HepG2 (cell line): ENCODE measurements around the gene PCDHGA1. TPM values are rescaled to one million over a fixed set of nuclear protein-coding genes. Genes with fewer than 3 reads are reported as not detected.

Experiments used
- BORCS8-MEF2B ChIP-seq: sonication (generic); formaldehyde crosslinking; IDR thresholded peaks from 2 replicates; pipeline ENCODE4 v1.8.0; 2022; ENCODE audit warnings: mild to moderate bottlenecking, missing genetic modification reagents
- CAMTA2 ChIP-seq: sonication (generic); formaldehyde crosslinking; IDR thresholded peaks from 2 replicates; pipeline ENCODE4 v1.4.0; 2020; ENCODE audit warnings: mild to moderate bottlenecking, missing genetic modification reagents, borderline replicate concordance
- FOXA3 ChIP-seq: IDR thresholded peaks from 2 replicates; pipeline ENCODE4 v1.6.1; 2016; ENCODE audit warnings: missing genetic modification reagents, missing compliant biosample characterization
- HNF4G ChIP-seq, 2 experiments: sonication (generic) in 1 of 2; formaldehyde crosslinking in 1 of 2; IDR thresholded peaks; 2 replicates each; pipeline versions ENCODE4 v1.4.0 to v1.6.1; 2011 to 2020; ENCODE audit warnings: borderline replicate concordance in 2 of 2, low read depth in 2 of 2, mild to moderate bottlenecking in 2 of 2, low read length in 1 of 2, missing genetic modification reagents in 1 of 2, moderate library complexity in 1 of 2
- MIER2 ChIP-seq: IDR thresholded peaks from 2 replicates; pipeline ENCODE4 v1.6.1; 2016; ENCODE audit warnings: missing biosample characterization, missing genetic modification reagents
- NPAS2 ChIP-seq: sonication (generic); formaldehyde crosslinking; IDR thresholded peaks from 2 replicates; pipeline ENCODE4 v1.8.0; 2022; ENCODE audit warnings: mild to moderate bottlenecking, missing genetic modification reagents, borderline replicate concordance
- SNAI1 ChIP-seq: sonication (generic); formaldehyde crosslinking; IDR thresholded peaks from 2 replicates; pipeline ENCODE4 v1.5.0; 2020; ENCODE audit warnings: mild to moderate bottlenecking, missing genetic modification reagents, borderline replicate concordance
- TCF12 ChIP-seq, 2 experiments: fragments of 450-650 bp in 1 of 2; sonication (generic) in 1 of 2; formaldehyde crosslinking in 1 of 2; IDR thresholded peaks; 2 replicates each; pipeline versions ENCODE4 v1.6.1 to v1.8.0; 2017 to 2022; ENCODE audit warnings: antibody characterized with exemption in 1 of 2, mild to moderate bottlenecking in 1 of 2, missing genetic modification reagents in 1 of 2, moderate library complexity in 1 of 2
- ZFYVE20 ChIP-seq: sonication (generic); formaldehyde crosslinking; IDR thresholded peaks from 2 replicates; pipeline ENCODE4 v1.8.0; 2023; ENCODE audit warnings: low read depth, mild to moderate bottlenecking, moderate library complexity, missing genetic modification reagents, borderline replicate concordance
- ZMYM2 ChIP-seq: sonication (generic); formaldehyde crosslinking; IDR thresholded peaks from 2 replicates; pipeline ENCODE4 v1.8.0; 2022; ENCODE audit warnings: mild to moderate bottlenecking, missing genetic modification reagents
- ZNF124 ChIP-seq: sonication (generic); formaldehyde crosslinking; IDR thresholded peaks from 2 replicates; pipeline ENCODE4 v1.4.0; 2020; ENCODE audit warnings: missing genetic modification reagents
- ZNF160 ChIP-seq: sonication (generic); formaldehyde crosslinking; IDR thresholded peaks from 2 replicates; pipeline ENCODE4 v1.8.0; 2022; ENCODE audit warnings: mild to moderate bottlenecking, inconsistent platforms, missing genetic modification reagents
- ZNF354B ChIP-seq: sonication (generic); formaldehyde crosslinking; IDR thresholded peaks from 2 replicates; pipeline ENCODE4 v1.8.0; 2022; ENCODE audit warnings: mild to moderate bottlenecking, missing genetic modification reagents
- ZNF569 ChIP-seq: sonication (generic); formaldehyde crosslinking; IDR thresholded peaks from 2 replicates; pipeline ENCODE4 v1.5.0; 2020; ENCODE audit warnings: mild to moderate bottlenecking, missing genetic modification reagents, moderate library complexity, borderline replicate concordance
- ZNF570 ChIP-seq: sonication (generic); formaldehyde crosslinking; IDR thresholded peaks from 2 replicates; pipeline ENCODE4 v1.4.0; 2020; ENCODE audit warnings: mild to moderate bottlenecking, missing genetic modification reagents, borderline replicate concordance
- ZNF878 ChIP-seq: sonication (generic); formaldehyde crosslinking; IDR thresholded peaks from 2 replicates; pipeline ENCODE4 v1.8.1; 2023; ENCODE audit warnings: mild to moderate bottlenecking, missing genetic modification reagents, moderate library complexity
- polyA plus RNA-seq, 8 experiments: library from polyadenylated mRNA; depleted of rRNA in 3 of 8; stranded (reverse) in 7 of 8; unstranded in 1 of 8; fragments of >200 nt; fragmentation: Illumina TruSeq in 4 of 8; extraction: Trizol in 4 of 8; gene quantifications; 2 replicates each; pipeline versions ENCODE4 v1.2.1 to v1.2.3, GENCODE V29; 2011 to 2016; ENCODE audit warnings: low read depth in 4 of 8, missing spikeins in 1 of 8, mixed read lengths in 1 of 8; ENCODE audit not compliant: insufficient read depth in 1 of 8
- total RNA-seq, 5 experiments: library from RNA; depleted of rRNA; stranded (reverse); fragments of >200 nt; fragmentation: Illumina TruSeq; extraction: Trizol; gene quantifications; 2 replicates each; pipeline ENCODE4 v1.2.3, GENCODE V29; 2016; ENCODE audit warnings: low read depth in 1 of 5
- TF ChIP-seq, protein P1 (sequence below): sonication (generic); formaldehyde crosslinking; IDR thresholded peaks from 2 replicates; pipeline ENCODE4 v1.5.1; 2020; ENCODE audit warnings: missing genetic modification reagents, mild to moderate bottlenecking, borderline replicate concordance
- TF ChIP-seq, protein P2 (sequence below): sonication (generic); formaldehyde crosslinking; IDR thresholded peaks from 2 replicates; pipeline ENCODE4 v1.5.0; 2020; ENCODE audit warnings: mild to moderate bottlenecking, missing genetic modification reagents, moderate library complexity
- TF ChIP-seq, protein P3 (sequence below): sonication (generic); formaldehyde crosslinking; IDR thresholded peaks from 2 replicates; pipeline ENCODE4 v1.5.1; 2020; ENCODE audit warnings: mild to moderate bottlenecking, missing genetic modification reagents, borderline replicate concordance

PCDHGA1 gene
- total and polyA plus RNA-seq, 2 of the 13 experiments (the other 11 are each of a cell fraction or from before 2014, with no cell fraction given), result 0.31 to 0.40 TPM

DNA sequence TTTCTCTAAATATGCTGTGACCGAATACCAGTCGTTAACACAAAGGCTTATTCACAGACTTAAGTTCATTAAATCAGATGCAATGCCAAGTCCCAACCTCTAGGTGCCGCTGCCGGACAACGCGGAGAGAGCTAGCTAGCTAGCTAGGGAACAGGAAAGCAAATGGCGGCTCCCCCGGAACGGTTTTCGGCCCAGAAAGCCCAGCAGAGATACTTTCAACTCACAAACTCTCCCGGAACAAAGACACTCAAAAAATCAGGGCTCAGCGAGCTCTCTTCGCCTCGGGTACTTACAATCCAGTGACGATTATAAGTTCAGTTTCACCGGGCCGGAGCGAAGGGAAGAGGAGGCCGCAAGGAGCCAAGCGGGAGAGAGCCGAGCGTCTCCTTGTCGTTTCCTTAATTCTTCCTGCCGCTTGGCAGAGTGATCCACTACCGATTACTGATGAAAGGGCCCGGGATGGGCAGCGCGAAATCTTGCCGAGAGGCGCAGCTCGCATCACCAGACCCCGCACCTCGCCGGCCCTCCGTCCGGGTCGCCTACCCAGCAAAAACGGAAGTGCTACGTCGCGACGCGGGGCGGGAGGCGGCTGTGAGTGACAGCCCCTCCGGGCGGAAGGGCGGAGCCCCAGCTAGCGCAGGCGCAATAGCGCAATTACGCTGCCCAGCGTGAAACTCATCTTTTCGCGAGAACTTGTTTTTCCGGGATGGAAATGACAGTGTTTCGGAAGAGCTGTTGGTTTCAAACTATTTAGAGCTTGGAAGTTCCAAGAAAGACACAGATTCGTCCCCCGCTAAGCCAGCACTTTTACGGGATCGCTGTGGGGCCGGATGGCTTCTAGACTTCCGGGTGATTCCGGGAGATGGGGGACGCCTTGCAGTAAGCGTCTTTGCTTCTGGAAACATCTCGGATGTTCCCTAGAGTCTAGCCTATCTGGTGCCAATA lies 9.8 kb upstream of the PCDHGA1 start, which contains the start of gene TAF7 (continued):
- TF ChIP-seq, protein P1, sequence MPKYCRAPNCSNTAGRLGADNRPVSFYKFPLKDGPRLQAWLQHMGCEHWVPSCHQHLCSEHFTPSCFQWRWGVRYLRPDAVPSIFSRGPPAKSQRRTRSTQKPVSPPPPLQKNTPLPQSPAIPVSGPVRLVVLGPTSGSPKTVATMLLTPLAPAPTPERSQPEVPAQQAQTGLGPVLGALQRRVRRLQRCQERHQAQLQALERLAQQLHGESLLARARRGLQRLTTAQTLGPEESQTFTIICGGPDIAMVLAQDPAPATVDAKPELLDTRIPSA (CRISPR knock-in tag), result no peak; the same call in 1 of the 2 replicates
- TF ChIP-seq ZNF570 (CRISPR knock-in tag), result 0 out of 2 replicates have a peak, but pooled peaks have one; percentile 56
- no peak for TF ChIP-seq CAMTA2 (CRISPR knock-in tag)
- no peak for TF ChIP-seq SNAI1 (CRISPR knock-in tag)
- no peak for TF ChIP-seq ZNF160 (CRISPR knock-in tag)
- peak; percentile 88 for TF ChIP-seq BORCS8-MEF2B (CRISPR knock-in tag)
- TF ChIP-seq FOXA3 (CRISPR knock-in tag), result 0 out of 2 replicates have a peak, but pooled peaks have one; percentile 26
- no peak for TF ChIP-seq NPAS2 (CRISPR knock-in tag)
- TF ChIP-seq ZNF878 (CRISPR knock-in tag), result no peak; the same call in 1 of the 2 replicates
- TF ChIP-seq, protein P2, sequence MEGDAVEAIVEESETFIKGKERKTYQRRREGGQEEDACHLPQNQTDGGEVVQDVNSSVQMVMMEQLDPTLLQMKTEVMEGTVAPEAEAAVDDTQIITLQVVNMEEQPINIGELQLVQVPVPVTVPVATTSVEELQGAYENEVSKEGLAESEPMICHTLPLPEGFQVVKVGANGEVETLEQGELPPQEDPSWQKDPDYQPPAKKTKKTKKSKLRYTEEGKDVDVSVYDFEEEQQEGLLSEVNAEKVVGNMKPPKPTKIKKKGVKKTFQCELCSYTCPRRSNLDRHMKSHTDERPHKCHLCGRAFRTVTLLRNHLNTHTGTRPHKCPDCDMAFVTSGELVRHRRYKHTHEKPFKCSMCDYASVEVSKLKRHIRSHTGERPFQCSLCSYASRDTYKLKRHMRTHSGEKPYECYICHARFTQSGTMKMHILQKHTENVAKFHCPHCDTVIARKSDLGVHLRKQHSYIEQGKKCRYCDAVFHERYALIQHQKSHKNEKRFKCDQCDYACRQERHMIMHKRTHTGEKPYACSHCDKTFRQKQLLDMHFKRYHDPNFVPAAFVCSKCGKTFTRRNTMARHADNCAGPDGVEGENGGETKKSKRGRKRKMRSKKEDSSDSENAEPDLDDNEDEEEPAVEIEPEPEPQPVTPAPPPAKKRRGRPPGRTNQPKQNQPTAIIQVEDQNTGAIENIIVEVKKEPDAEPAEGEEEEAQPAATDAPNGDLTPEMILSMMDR (CRISPR knock-in tag), result peak; percentile 80
- TF ChIP-seq ZNF124 (CRISPR knock-in tag), result peak; percentile 44; the same call in 1 of the 2 replicates
- TF ChIP-seq ZNF354B (CRISPR knock-in tag), result no peak
- TF ChIP-seq, protein P3, sequence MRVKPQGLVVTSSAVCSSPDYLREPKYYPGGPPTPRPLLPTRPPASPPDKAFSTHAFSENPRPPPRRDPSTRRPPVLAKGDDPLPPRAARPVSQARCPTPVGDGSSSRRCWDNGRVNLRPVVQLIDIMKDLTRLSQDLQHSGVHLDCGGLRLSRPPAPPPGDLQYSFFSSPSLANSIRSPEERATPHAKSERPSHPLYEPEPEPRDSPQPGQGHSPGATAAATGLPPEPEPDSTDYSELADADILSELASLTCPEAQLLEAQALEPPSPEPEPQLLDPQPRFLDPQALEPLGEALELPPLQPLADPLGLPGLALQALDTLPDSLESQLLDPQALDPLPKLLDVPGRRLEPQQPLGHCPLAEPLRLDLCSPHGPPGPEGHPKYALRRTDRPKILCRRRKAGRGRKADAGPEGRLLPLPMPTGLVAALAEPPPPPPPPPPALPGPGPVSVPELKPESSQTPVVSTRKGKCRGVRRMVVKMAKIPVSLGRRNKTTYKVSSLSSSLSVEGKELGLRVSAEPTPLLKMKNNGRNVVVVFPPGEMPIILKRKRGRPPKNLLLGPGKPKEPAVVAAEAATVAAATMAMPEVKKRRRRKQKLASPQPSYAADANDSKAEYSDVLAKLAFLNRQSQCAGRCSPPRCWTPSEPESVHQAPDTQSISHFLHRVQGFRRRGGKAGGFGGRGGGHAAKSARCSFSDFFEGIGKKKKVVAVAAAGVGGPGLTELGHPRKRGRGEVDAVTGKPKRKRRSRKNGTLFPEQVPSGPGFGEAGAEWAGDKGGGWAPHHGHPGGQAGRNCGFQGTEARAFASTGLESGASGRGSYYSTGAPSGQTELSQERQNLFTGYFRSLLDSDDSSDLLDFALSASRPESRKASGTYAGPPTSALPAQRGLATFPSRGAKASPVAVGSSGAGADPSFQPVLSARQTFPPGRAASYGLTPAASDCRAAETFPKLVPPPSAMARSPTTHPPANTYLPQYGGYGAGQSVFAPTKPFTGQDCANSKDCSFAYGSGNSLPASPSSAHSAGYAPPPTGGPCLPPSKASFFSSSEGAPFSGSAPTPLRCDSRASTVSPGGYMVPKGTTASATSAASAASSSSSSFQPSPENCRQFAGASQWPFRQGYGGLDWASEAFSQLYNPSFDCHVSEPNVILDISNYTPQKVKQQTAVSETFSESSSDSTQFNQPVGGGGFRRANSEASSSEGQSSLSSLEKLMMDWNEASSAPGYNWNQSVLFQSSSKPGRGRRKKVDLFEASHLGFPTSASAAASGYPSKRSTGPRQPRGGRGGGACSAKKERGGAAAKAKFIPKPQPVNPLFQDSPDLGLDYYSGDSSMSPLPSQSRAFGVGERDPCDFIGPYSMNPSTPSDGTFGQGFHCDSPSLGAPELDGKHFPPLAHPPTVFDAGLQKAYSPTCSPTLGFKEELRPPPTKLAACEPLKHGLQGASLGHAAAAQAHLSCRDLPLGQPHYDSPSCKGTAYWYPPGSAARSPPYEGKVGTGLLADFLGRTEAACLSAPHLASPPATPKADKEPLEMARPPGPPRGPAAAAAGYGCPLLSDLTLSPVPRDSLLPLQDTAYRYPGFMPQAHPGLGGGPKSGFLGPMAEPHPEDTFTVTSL (CRISPR knock-in tag), result 0 out of 2 replicates have a peak, but pooled peaks have one; percentile 47
- TF ChIP-seq ZMYM2, result peak; percentile 15; the same call in 1 of the 2 replicates
- no peak for TF ChIP-seq MIER2 (CRISPR knock-in tag)
- no peak for TF ChIP-seq TCF12 (IDR thresholded peaks at IDR 0.05)
- no peak for TF ChIP-seq TCF12 (CRISPR knock-in tag; IDR thresholded peaks at IDR 0.05)
- TF ChIP-seq HNF4G (IDR thresholded peaks at IDR 0.05; ENCODE audit: borderline replicate concordance, low read depth, low read length), result no peak
- TF ChIP-seq HNF4G (CRISPR knock-in tag; IDR thresholded peaks at IDR 0.05; ENCODE audit: borderline replicate concordance, low read depth), result peak; percentile 80; the same call in 1 of the 2 replicates
- TF ChIP-seq ZNF569, result no peak
- TF ChIP-seq ZFYVE20, result no peak
